CD4-positive, alpha-beta memory T cell (primary cell): ENCODE results near the gene PYM1. TPM values are rescaled to one million over a fixed set of nuclear protein-coding genes. Genes with fewer than 3 reads are reported as not detected.

Source experiments
- CTCF ChIA-PET: fragments of 350-600 bp; sonication (Branson Sonifier 250); formaldehyde crosslinking; loops from one replicate; lab custom pipeline; 2021; ENCODE audit warnings: inconsistent platforms; ENCODE audit not compliant: partially characterized antibody; lab: Charles Lee
- POLR2A ChIA-PET: fragments of 350-600 bp; sonication (Branson Sonifier 250); formaldehyde crosslinking; loops from one replicate; lab custom pipeline; 2021; ENCODE audit not compliant: partially characterized antibody; lab: Charles Lee
- DNase-seq, 5 donors: peaks; one replicate each; pipeline versions ENCODE4 v3.0.0 to v3.0.0-alpha.2; 2020 to 2022; ENCODE audit warnings: mixed read lengths in 1 of 5
- H3K27ac ChIP-seq: one replicate; pipeline ENCODE4 v1.7.0; 2013; ENCODE audit warnings: low read depth, low read length
- H3K27me3 ChIP-seq: 2 replicates; pipeline ENCODE4 v1.7.0; 2013; ENCODE audit warnings: mild to moderate bottlenecking, low read length, moderate library complexity; ENCODE audit not compliant: insufficient read depth
- H3K36me3 ChIP-seq: 2 replicates; pipeline ENCODE4 v1.7.0; 2013; ENCODE audit warnings: mild to moderate bottlenecking, low read length, moderate library complexity; ENCODE audit not compliant: insufficient read depth
- H3K4me1 ChIP-seq: 2 replicates; pipeline ENCODE4 v1.7.0; 2013; ENCODE audit warnings: mild to moderate bottlenecking, low read length, moderate library complexity; ENCODE audit not compliant: insufficient read depth
- H3K4me3 ChIP-seq, 2 donors: one replicate each; pipeline ENCODE4 v1.7.0; 2013; ENCODE audit warnings: low read length in 2 of 2, mild to moderate bottlenecking in 1 of 2
- H3K9me3 ChIP-seq, 2 donors: one replicate each; pipeline ENCODE4 v1.7.0; 2013; ENCODE audit warnings: low read length in 2 of 2, control low read depth in 1 of 2; ENCODE audit not compliant: control insufficient read depth in 1 of 2
- H3K27ac Mint-ChIP-seq, 7 donors: one replicate each; pipeline ENCODE4 v1.8.0; 2020 to 2021; ENCODE audit warnings: mixed read lengths in 7 of 7, mild to moderate bottlenecking in 6 of 7, inconsistent platforms in 3 of 7, moderate library complexity in 3 of 7
- H3K27me3 Mint-ChIP-seq, 2 donors: one replicate each; pipeline ENCODE4 v1.8.0; 2020 to 2021; ENCODE audit warnings: mixed read lengths in 2 of 2
- H3K36me3 Mint-ChIP-seq, 2 donors: one replicate each; pipeline ENCODE4 v1.8.0; 2020 to 2021; ENCODE audit warnings: mixed read lengths in 2 of 2, inconsistent platforms in 1 of 2, mild to moderate bottlenecking in 1 of 2
- H3K4me1 Mint-ChIP-seq, 4 donors: one replicate each; pipeline ENCODE4 v1.8.0; 2020 to 2021; ENCODE audit warnings: mixed read lengths in 4 of 4, mild to moderate bottlenecking in 1 of 4
- H3K4me3 Mint-ChIP-seq, 8 donors: one replicate each; pipeline ENCODE4 v1.8.0; 2020 to 2021; ENCODE audit warnings: mixed read lengths in 8 of 8, mild to moderate bottlenecking in 7 of 8, moderate library complexity in 6 of 8, inconsistent platforms in 3 of 8
- H3K9me3 Mint-ChIP-seq, 8 donors: one replicate each; pipeline ENCODE4 v1.8.0; 2020 to 2021; ENCODE audit warnings: mixed read lengths in 8 of 8, mild to moderate bottlenecking in 5 of 8, inconsistent platforms in 3 of 8, moderate library complexity in 1 of 8
- intact Hi-C: fragments of 100-400 bp; cut with micrococcal nuclease; formaldehyde crosslinking; loops from one replicate; pipeline ENCODE4 v1.15.1; 2023
- polyA plus RNA-seq, 2 donors: library from polyadenylated mRNA; unstranded; fragments of 300-500 nt; fragmentation: Illumina TruSeq; gene quantifications; one replicate each; pipeline ENCODE4 v1.2.3, GENCODE V29; 2021
- total RNA-seq, 2 experiments: library from RNA; stranded (reverse); gene quantifications; one replicate each; pipeline ENCODE4 v1.2.3, GENCODE V29; 2021

PYM1 gene
- total and polyA plus RNA-seq, 4 experiments from 2014 or later = 35.7 to 86.9 (median 57.2) TPM

DNA sequence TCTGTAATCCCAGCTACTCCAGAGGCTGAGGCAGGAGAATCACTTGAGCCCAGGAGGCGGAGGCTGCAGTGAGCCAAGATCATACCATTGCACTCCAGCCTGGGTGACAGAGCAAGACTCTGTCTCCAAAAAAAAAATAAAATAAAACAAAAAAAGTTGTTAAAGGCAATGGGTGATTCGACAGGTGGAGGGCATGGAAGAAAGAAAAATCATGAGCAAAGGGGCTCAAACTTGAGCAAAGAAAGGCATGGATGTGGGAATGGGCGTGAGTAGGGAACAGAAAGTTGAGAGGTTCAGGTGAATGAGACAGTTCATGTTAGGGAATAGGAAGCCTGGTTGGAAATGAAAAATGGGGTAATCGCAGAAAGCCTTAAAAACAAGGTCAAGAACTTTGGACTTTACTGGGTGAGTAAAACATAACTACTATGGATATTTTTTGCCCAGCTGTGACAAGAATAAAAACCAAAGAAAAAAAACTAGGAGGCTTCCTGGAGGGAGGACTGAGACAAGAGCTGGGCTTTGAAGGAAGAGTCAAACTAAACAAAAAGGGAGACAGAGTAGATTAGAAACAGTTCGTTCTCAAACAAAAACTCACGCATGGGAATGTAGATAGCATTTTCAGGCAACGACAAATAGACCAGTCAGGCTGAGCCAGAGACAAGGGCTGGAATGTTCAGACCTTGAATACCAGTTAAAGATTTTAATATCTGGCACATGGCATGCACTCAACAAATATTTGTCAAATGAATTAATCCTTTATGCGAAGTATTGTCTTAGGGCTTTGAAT, 18.8 kb downstream of the PYM1 start:
- Mint-ChIP-seq H3K27ac (peak overlapping the region in 6 of 7 donors; percentile 7 to 83 (median 74)), H3K4me1 (peaks cover 13 to 18% (median 16%) of the 10 kb centered on the region in 4 donors), H3K9me3 (peaks cover 0 to 1% (median 0%) of the 10 kb centered on the region in 8 donors), H3K36me3 (peaks cover 6 to 20% of the 10 kb centered on the region in 2 donors), H3K27me3 (no peaks in the 10 kb centered on the region), H3K4me3 (no peak overlapping the region)
- Histone ChIP-seq H3K36me3 (peaks cover 3% of the 10 kb centered on the region), H3K4me1 (peaks cover 5% of the 10 kb centered on the region), H3K27ac (no peak overlapping the region), H3K9me3 (no peaks in the 10 kb centered on the region), H3K27me3 (no peaks in the 10 kb centered on the region), H3K4me3 (no peak overlapping the region)
- DNase-seq = no peak
- intact Hi-C loops = no loop called here
- POLR2A ChIA-PET = interaction anchor here (47.8 kb wide), 1 partner anchor 35 kb away, joined by 1214 read pairs; the partner anchor contains the start of genes DGKA and PYM1
- CTCF ChIA-PET = no interaction called here

DNA sequence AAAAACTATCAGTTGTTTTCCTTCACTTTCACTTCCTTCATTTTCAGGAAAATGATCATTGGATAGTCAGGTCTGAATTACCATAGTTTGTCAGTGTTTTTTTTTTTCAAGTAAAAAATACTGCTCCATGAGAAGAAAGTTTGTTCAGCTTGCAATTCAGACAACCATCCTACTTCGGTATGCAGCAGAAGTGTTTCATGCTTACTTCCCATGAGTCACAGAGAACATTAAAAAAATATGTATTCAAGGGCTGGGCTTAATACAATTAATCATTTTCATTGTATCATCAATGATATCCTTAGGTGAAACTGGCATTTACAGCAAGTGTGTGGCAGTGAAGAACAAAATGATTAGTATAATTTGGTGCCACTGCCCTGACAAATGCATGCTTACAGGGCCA, 21.6 kb downstream of the PYM1 start:
- H3K9me3 Mint-ChIP-seq = peaks cover 0 to 1% (median 0%) of the 10 kb centered on the region in 8 donors
- CTCF ChIA-PET = interaction anchor here (1.8 kb wide), 1 partner anchor 30 kb away, joined by 3 read pairs; no protein-coding TSS in a partner anchor
- no peak overlapping the region for H3K27ac Mint-ChIP-seq
- no peak for DNase-seq
- no peaks in the 10 kb centered on the region for H3K27me3 Mint-ChIP-seq
- POLR2A ChIA-PET = interaction anchor here (47.8 kb wide), 1 partner anchor 38 kb away, joined by 1214 read pairs; the partner anchor contains the start of genes DGKA and PYM1
- Histone ChIP-seq H3K4me1 (no peaks in the 10 kb centered on the region), H3K36me3 (peaks cover 19% of the 10 kb centered on the region), H3K27ac (no peak overlapping the region), H3K9me3 (no peaks in the 10 kb centered on the region), H3K4me3 (no peak overlapping the region), H3K27me3 (no peaks in the 10 kb centered on the region)
- H3K4me1 Mint-ChIP-seq = peaks cover 5 to 8% (median 7%) of the 10 kb centered on the region in 4 donors
- H3K4me3 Mint-ChIP-seq = no peak overlapping the region
- intact Hi-C loops = no loop called here
- H3K36me3 Mint-ChIP-seq = peaks cover 12 to 23% of the 10 kb centered on the region in 2 donors

DNA sequence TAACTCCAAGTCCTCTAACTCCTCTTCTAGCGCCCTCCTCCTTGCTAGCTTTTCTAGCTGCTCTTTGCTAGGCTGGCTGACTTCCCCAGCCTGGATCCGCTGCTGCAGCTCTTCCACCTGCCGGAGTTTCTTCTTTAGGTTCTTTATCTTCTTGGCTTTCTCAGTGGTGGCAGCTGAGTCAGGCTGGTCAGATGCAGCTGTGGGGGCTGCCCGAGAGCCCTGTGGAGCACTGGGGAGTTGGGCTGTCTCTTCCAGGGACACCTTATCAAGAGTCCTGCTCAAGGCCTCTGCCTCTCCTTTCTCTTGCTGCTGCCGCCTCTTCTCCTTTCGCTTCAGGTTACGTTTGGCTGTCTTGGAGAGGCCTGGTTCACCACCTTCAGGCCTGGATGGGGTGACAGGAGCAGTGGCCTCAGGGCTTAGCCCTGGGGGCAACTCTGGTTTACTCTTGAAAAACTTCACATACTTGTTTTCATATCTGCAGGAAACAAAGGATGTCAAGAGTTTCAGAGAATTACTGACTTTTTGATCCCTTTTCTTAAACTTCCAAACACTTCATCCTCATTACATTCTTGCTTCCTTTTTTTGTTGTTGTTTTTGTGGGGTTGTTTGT, 25.7 kb downstream of the PYM1 start:
- DNase-seq = no peak
- intact Hi-C loops = no loop called here
- H3K9me3 Mint-ChIP-seq = no peaks in the 10 kb centered on the region
- CTCF ChIA-PET = no interaction called here
- no peaks in the 10 kb centered on the region for H3K27me3 ChIP-seq
- H3K27ac Mint-ChIP-seq = peak overlapping the region in 5 of 7 donors; percentile 13 to 70 (median 63)
- no peaks in the 10 kb centered on the region for H3K27me3 Mint-ChIP-seq
- POLR2A ChIA-PET = interaction anchor here (47.8 kb wide), 1 partner anchor 42 kb away, joined by 1214 read pairs; the partner anchor contains the start of genes DGKA and PYM1
- H3K36me3 Mint-ChIP-seq = peaks cover 12 to 15% of the 10 kb centered on the region in 2 donors
- no peak overlapping the region for H3K4me3 ChIP-seq
- H3K9me3 ChIP-seq = no peaks in the 10 kb centered on the region
- peaks cover 6% of the 10 kb centered on the region for H3K4me1 ChIP-seq
- no peak overlapping the region for H3K4me3 Mint-ChIP-seq
- no peak overlapping the region for H3K27ac ChIP-seq
- H3K36me3 ChIP-seq = peaks cover 20% of the 10 kb centered on the region
- peaks cover 7 to 9% (median 8%) of the 10 kb centered on the region in 4 donors for H3K4me1 Mint-ChIP-seq

DNA sequence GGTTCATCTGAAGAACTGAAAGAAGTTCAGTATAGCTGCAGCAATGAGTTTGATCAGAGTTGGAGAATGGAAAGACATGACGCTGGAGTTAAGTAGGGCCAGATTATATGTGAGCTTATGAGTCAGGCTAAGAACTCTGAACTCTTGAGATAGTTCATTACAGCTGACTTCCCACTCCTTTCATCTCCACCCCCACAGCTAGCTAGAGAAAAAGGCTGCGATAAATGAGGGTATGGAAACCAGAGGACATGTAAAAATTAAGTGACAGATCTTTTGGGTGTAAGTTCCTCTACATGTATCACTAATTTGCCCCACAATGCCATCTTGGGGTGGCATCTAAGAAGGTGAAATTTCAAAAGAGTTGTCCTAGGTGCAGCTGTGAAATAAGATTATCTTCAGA, 28.6 kb downstream of the PYM1 start:
- H3K4me3 Mint-ChIP-seq = peak overlapping the region in 1 of 8 donors; percentile 23
- intact Hi-C loops = no loop called here
- no peak overlapping the region for H3K4me3 ChIP-seq
- DNase-seq = no peak
- no peaks in the 10 kb centered on the region for H3K9me3 ChIP-seq
- POLR2A ChIA-PET = interaction anchor here (1.2 to 1.5 kb wide), 2 partner anchors 53 to 70 kb away, joined by 3 to 4 read pairs; partner anchors contain the start of gene DNAJC14
- no peaks in the 10 kb centered on the region for H3K27me3 ChIP-seq
- H3K4me1 Mint-ChIP-seq = peaks cover 7 to 9% (median 8%) of the 10 kb centered on the region in 4 donors
- H3K36me3 ChIP-seq = peaks cover 20% of the 10 kb centered on the region
- no peaks in the 10 kb centered on the region for H3K27me3 Mint-ChIP-seq
- peak overlapping the region; percentile 1 to 88 (median 50) for H3K27ac Mint-ChIP-seq
- H3K9me3 Mint-ChIP-seq = no peaks in the 10 kb centered on the region
- no peak overlapping the region for H3K27ac ChIP-seq
- peaks cover 6% of the 10 kb centered on the region for H3K4me1 ChIP-seq
- H3K36me3 Mint-ChIP-seq = peaks cover 12 to 15% of the 10 kb centered on the region in 2 donors
- CTCF ChIA-PET = interaction anchor here (0.5 kb wide), 1 partner anchor 674 kb away, joined by 3 read pairs; no protein-coding TSS in a partner anchor

DNA sequence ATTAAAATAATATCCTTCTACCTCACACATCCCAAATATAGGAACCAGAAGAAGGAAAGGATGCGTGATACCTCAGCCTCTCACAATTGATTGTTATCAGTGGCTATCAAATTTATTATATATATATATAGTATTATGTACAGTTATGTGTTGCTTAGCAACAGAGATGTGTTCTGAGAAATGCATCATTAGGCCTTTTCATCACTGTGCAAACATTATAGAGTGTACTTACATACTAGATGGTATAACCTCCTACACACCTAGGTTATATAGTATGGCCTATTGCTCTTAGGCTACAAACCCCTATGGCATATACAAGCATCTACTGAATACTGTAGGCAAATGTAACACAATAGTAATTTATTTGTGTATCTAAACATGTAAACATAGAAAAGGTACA, 34.0 kb downstream of the PYM1 start:
- H3K36me3 ChIP-seq = no peaks in the 10 kb centered on the region
- intact Hi-C loops = no loop called here
- H3K4me1 ChIP-seq = peaks cover under 1% of the 10 kb centered on the region
- H3K27ac ChIP-seq = no peak overlapping the region
- no peak overlapping the region for H3K4me3 ChIP-seq
- H3K9me3 ChIP-seq = no peaks in the 10 kb centered on the region
- POLR2A ChIA-PET = no interaction called here
- H3K27me3 Mint-ChIP-seq = no peaks in the 10 kb centered on the region
- H3K27me3 ChIP-seq = no peaks in the 10 kb centered on the region
- peaks cover under 1 to 2% (median 1%) of the 10 kb centered on the region in 4 donors for H3K4me1 Mint-ChIP-seq
- no peak for DNase-seq
- H3K36me3 Mint-ChIP-seq = no peaks in the 10 kb centered on the region
- no peak overlapping the region for H3K4me3 Mint-ChIP-seq
- CTCF ChIA-PET = no interaction called here
- H3K27ac Mint-ChIP-seq = no peak overlapping the region
- peaks cover 0 to 2% (median 0%) of the 10 kb centered on the region in 8 donors for H3K9me3 Mint-ChIP-seq

DNA sequence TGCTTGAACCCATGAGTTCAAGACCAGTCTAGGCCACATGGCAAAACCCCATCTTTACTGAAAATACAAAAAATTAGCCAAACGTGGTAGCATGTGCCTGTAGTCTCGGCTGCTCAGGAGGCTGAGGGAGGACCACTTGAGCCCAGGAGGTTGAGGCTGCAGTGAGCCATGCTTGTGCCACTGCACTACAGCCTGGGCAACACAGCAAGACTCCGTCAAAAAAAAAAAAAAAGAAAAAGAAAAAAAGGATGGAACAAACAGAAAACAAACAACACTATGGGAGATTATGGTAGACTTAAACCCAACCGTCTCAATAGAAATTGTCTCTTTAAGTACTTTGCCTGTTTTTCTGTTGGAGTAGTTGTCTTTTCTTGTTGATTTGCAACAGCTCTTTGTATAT, 36.4 kb downstream of the PYM1 start:
- Mint-ChIP-seq H3K27ac (no peak overlapping the region), H3K36me3 (no peaks in the 10 kb centered on the region)
- CTCF ChIA-PET = no interaction called here

DNA sequence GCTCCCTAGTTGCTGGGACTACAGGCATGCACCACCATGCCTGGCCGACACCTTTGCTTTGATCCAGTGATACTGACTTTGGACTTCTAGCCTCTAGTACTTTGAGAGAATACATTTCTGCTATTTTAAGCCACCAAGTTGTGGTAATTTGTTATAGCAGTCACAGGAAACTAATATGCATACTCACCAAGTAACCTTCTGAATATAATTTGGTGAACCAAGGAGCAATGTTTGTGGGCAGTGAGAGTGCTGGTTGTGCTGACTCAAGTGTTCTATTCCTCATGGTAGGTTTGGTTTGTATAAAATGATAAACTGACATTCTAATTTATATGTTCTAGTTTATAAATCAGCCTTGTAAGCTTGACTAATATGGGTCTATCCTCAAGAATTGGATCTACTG, 42.6 kb downstream of the PYM1 start:
- ChIA-PET CTCF (no interaction called here), POLR2A (no interaction called here)
- H3K36me3 Mint-ChIP-seq = no peaks in the 10 kb centered on the region
- Histone ChIP-seq H3K4me1 (no peaks in the 10 kb centered on the region), H3K36me3 (no peaks in the 10 kb centered on the region), H3K27ac (no peak overlapping the region), H3K9me3 (no peaks in the 10 kb centered on the region), H3K27me3 (no peaks in the 10 kb centered on the region), H3K4me3 (no peak overlapping the region)
- no peaks in the 10 kb centered on the region for H3K27me3 Mint-ChIP-seq
- intact Hi-C loops = no loop called here
- H3K4me3 Mint-ChIP-seq = peak overlapping the region in 1 of 8 donors; percentile 42
- H3K27ac Mint-ChIP-seq = no peak overlapping the region
- peaks cover 0 to 2% (median 0%) of the 10 kb centered on the region in 8 donors for H3K9me3 Mint-ChIP-seq
- no peak for DNase-seq
- peaks cover 0 to 6% (median 2%) of the 10 kb centered on the region in 4 donors for H3K4me1 Mint-ChIP-seq

More for the DNA sequence above, 36.4 kb downstream of the PYM1 start:
- Histone ChIP-seq H3K4me1 (no peaks in the 10 kb centered on the region), H3K4me3 (no peak overlapping the region), H3K27me3 (no peaks in the 10 kb centered on the region), H3K36me3 (no peaks in the 10 kb centered on the region), H3K27ac (no peak overlapping the region), H3K9me3 (no peaks in the 10 kb centered on the region)
- DNase-seq = no peak
- peaks cover 0 to 2% (median 0%) of the 10 kb centered on the region in 8 donors for H3K9me3 Mint-ChIP-seq
- intact Hi-C loops = no loop called here
- no peak overlapping the region for H3K4me3 Mint-ChIP-seq
- no peaks in the 10 kb centered on the region for H3K27me3 Mint-ChIP-seq
- POLR2A ChIA-PET = no interaction called here
- H3K4me1 Mint-ChIP-seq = peaks cover 0 to 1% (median 0%) of the 10 kb centered on the region in 4 donors
